GM18507 (cell line): ENCODE results near the gene PRXL2B.

Source experiments
- DNase-seq: peaks from one replicate; pipeline ENCODE4 v3.0.0; 2011; ENCODE audit warnings: low read depth; ENCODE audit not compliant: insufficient read length; ENCODE audit errors: extremely low spot score
- FAIRE-seq: peaks from 2 replicates; lab custom pipeline; 2011; peaks lifted over from hg19 to GRCh38; lab: Jason Lieb, UNC

Gene PRXL2B

DNA sequence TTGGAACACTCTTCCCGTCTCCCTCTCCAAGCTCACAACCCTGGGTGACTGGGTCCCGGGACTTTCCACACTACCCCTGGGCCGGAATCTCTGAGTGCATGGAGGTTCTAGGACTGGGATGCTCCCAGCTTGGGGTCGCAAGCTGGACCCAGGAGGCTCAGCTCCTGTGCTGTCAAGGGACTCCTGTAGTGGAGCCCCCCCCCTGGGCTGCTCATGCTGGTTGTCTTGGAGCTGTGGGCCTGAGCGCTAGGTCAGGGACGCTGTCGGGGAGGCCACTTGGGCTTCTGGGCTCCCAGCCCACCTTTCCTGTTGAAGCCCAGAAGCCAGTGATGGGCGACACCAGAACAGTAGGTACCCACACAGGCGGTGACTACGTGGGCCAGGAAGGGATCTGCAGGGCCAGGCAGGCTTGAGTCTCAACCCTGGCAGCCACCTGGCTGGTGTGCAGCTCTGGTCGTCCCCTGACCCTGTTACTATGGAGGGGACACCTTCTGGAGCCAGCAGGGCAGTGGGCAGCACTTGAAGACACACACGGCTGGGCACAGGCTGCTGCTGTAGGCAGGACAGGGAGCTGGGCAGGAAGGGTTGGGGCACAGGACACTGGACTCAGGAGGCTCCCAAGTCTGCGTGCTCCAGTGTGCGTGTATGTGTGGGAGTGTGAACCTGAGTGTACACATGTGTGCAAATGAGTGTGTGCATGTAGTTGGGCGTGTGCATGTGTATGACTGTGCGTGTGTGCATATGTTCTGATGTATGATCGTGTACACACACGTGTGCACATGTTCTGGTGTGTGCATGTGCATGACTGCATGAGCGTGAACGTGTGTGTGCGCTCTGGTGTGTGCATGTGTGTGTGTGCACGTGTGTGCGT, 43.3 kb downstream of the PRXL2B start:
- FAIRE-seq (no peak), DNase-seq (no peak)

DNA sequence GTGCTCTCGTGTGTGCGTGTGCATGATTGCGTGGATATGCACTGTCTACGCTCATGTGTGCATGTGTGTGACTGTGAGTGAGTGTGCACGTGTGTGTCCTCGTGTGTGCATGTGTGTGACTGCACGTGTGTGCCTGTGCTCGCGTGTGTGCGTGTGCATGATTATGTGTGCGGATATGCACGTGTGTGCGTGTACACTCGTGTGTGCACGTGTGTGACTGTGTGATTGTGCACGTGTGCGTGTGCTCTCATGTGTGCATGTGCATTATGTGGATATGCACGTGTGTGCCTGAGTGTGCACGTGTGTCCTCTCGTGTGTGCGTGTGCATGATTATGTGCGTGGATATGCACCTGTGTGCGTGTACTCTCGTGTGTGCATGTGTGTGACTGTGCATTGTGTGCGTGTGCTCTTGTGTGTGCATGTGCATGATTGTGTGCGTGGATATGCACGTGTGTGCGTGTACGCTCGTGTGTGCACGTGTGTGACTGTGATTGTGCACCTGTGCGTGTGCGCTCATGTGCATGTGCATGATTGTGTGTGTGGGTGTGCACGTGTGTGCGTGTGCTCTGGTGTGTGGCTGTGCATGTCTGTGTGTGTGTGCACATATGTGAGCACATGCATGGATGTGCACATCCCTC, 44.0 kb downstream of the PRXL2B start:
- DNase-seq = no peak
- FAIRE-seq = no peak

DNA sequence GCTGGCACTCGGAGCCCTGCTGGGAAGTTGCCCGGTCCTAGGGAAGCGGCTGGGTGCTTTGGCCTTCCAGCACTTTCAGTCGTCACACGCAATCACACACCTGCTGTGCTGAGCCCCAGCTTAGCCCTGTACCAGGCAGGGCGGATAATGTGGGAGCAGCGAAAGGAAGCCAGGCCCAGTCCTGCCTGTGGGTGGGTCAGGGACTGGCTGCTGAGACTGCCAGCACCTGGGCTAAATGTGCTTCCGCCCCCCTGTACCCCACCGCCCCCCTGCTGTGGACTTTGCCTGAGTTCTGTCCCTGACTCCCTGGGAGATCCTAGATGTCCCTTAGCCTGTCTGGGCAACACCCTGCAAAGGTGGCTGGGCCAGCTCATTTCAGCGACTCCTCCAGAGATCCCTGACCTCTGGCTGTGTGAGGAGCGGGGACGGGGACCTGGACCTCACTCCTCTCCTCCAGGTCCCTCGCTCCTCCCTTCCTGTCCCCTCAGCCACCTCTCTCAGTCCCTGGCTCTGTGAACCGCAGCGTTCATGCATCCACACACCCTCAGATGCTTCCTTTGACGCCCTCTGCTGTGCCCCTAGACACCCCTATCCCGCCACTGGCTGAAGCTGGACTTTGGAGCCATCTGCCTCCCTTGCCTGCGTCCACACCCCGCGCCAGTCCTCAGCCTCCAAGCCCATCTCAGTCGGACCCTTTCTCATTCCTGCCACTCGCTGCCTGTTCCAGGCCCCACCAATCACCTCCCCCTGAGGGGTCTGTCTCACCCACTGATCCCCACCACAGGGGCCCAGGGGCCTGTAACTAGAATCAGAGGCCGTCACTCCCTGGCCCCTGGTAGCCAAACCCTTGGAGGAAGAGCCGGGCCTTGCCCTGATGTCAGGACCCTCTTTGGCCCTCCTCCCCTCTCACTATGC, 44.8 kb downstream of the PRXL2B start:
- no peak for FAIRE-seq
- no peak for DNase-seq

DNA sequence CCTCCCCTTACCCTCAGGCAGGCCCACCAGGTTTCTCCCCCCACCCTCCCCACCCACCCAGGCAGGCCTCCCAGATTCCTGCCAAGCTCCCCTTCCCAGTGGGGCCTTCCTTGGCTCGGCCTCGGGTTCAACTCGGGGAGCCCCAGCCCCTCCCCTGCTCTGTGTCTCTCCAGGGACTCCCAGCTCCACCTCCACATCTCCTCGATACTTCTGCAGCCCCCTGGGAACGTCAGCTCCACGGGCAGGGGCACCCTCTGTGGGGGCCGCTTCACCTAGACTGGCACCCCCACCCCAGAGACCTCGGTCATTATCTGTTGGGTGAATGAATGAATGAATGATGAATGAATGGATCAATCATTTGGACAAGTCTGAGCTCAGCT, 45.5 kb downstream of the PRXL2B start:
- no peak for DNase-seq
- no peak for FAIRE-seq

DNA sequence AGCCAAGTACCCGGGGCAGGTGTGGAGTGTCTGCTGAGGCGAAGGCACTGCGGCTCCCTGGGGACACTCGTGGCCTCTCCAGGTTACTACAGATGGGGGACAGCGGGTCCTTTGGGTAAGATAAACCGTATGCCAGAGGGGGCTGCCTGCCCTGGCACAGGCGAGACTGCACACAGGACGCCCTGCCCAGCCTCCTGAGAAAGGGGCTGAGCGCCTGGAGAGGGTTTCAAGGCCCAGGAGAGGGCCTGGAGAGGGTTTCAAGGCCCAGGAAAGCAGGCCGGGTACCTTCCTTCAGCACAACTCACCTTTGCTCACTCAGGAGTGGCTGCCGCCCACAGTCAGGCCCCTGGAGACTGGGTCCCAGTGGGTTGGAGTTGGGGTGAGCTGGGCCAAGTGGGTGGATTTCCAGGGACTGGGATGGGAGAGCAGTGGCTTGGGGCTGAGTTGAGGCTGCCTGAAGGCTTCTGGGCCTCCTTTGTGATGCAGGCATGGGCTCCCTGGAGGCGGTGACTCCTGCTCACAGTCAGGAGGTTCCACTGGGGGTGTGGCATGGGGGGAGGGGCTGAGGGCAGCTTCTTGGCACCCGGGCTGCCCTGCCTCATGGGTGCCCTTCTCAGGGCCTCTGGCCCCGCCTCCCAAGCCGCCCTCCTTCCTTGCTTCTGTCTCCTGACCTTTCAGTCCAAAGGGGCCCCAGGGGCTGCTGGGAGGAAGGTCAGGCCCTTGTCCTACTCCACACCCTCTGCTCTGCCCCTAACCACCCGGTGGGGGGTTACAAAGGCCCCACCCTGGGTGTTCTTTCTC, 46.2 kb downstream of the PRXL2B start, which contains the start of gene MMEL1:
Gene MMEL1 (minus strand): TSS at position 456 of the 801 bp plus-strand sequence. CDS start 3,532 bp downstream, outside the sequence.
- DNase-seq = no peak
- FAIRE-seq = no peak

DNA sequence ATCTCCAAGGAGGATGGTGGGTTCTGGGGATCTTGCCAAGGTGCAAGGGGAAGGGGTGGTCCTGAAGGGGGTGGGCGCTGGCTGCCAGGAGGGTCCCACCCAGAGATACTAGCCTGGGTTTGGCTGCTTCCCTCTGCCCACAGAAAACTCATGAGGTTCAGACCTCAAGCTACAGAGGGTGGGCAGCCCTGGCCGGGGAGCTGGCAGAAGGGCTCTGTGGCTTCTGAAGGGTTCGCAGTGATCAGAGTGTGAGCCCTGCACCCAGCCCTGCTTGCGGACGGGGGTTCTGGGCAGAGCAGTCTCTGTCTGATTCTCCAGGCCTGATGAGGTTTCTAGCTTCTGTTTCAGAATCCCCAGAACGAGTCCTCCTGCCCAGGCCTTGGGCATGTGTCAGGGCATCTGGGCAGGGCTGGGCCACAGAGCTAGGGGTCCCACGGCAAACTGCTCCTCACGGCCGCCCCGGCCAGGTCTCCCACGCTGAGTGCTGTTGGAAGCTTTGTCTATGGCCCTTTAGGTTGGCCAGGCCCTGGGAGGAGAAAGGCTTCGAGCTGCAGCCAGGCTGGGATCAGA, 46.9 kb downstream of the PRXL2B start:
- DNase-seq (no peak), FAIRE-seq (no peak)

DNA sequence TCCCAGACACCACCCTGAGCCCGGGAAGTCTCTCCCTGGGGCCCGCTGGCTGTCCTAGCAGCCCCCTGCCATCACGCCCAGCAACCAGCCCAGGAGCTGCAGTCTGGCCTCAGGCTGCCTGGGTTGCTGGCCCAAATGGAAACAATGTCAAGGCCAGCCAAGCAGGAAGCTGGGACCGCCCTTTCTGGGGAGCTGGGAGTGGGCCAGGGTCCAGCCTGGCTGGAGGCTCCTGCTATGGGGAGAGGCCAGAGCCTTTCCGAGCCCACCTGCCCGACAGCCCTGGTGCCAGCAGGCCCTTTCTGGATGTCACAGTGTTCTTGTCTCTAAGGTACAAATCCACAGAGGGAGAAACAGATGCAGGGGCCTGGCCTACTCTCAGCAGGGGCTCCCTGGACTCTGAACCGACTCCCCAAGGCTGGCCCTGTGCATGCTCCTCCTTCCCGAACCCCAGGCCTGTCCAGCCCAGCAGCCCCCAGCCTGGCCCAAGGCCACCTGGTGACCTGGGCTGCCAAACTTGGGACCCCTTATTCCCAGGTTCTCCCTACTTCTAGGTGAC, 47.4 kb downstream of the PRXL2B start:
- FAIRE-seq (no peak), DNase-seq (no peak)

DNA sequence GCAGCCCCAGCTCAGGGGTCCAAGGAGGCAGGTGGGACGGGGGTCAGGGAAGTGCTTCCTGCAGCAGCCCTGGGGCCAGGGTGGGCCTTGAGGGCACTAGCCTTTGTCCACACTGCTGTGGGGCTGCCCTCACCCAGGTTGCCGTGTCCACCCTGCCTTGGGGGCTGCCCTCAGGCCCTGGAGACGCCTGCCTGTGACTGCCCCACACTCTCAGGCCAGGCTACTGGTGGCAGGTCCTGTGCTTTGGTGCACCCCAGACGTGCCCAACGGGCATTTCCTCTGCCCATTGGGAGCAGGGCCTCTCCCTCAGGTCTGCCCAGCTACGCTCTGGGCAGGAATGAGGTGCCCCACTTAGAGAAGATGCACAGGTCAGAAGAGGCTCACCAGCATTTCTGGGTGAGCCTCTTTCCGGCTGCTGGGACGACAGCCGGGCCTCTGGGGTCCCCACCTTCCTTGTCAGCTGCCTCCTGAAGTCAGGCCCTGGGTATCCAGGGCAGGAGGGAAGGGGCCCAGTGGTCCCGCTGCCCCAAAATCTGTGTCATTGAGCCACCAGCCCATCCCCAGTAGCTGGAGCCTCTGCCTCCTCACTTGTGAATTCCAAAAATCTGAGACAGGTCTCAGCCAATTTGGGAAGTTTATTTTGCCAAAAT, 48.9 kb downstream of the PRXL2B start:
- no peak for DNase-seq
- FAIRE-seq = no peak

DNA sequence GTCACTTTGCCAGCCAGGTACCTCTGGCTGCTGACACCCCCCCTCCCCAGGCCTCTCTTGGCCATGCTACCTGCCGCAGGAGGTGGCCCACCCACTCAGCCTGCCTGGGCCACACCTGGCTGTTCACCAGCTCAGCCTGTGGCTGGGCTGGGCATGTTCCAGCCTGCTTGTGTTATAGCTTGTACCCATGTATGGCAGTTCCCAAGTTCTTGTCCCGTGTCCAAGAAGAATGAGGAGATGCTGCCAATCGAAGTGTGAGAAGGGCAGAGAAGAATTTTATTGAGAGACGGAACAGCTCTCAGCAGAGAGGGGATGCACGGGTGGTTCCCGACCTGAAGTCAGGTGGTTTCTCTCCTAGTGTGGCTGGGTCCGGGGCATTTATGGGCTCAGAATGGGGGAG, 50.2 kb downstream of the PRXL2B start:
- FAIRE-seq (no peak), DNase-seq (no peak)

DNA sequence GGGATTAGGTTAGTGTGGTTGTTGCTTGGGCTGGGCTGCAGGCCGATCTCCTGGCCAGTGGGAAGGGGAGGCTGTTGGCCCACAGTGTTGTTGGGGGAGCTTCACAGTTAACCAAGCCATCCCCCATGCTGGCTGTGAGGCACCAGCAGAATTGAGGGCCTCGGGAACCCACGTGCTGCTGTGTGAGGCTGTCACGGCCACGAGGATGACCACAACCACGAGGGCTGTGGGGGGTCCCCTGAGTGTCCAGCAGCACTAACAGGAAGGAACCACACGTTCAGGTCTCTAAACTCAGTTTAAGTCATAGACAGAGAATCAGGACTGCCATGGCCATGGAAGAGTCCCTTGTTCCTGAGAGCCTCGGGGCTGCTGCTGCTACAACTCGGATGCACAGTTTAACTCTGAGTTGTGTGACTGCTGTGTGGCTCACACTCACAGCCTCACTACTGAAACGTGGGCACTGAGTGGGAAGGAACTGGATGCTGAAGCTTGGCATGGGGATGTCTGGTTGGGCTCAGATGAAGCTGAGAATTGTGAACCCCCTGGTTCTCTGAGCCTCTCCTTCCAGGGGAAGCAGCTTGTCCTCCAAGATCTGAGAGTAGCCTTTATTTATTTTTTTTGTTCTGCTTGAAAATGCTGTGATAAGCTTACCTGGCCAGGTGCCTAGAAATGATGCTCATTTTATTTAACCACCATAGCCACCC, 51.0 kb downstream of the PRXL2B start:
- FAIRE-seq (no peak), DNase-seq (no peak)

DNA sequence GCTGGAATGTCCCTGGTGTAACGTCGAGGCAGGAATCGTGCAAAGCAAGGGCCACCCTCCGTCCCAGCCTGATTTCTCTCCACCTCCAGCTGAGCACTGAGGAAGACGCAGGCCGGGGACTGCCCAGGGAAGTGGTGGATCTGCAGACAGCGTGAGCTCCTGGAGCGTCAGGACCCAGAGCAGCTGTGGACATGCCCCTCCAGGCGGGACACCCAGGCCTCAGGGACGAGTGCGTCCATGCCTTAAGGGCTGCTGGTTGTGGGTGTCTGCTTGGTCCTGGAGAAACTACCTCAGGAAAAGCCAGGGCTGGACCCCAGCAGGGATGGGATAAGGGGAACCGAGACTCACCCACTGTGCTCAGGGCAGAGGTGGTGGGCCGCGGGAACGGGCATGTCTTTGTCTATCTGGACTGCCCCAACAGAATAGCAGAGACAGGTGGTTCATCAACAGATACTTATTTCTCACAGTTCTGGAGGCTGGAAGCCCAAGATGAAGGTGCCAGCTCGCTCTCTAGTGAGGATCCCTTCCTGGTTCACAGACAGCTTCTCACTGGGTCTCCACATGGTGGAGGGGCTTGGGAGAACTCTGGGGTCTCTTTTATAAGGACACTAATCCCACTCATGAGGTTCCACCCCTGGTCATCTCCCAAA, 52.0 kb downstream of the PRXL2B start:
- FAIRE-seq = no peak
- DNase-seq = no peak

DNA sequence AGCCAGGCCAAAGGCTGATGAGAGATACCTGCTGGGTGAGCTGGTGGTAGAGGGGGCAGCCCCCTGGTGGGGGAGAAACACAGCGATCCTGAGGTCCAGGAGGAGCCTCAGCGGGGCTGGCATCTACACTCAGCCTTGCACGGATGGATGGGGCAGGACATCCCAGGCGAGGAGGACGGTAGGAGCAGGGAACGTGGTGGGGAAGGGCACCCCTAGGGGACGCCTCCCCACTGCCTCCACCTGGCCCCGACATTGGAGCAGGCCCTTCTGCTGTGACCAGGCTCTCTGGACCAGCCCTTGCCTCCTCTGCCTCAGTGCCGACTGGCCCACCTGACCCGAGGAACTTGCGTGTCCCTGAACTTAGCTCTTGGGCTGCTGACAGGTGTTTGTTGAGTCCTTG, 52.6 kb downstream of the PRXL2B start:
- DNase-seq (no peak), FAIRE-seq (no peak)

DNA sequence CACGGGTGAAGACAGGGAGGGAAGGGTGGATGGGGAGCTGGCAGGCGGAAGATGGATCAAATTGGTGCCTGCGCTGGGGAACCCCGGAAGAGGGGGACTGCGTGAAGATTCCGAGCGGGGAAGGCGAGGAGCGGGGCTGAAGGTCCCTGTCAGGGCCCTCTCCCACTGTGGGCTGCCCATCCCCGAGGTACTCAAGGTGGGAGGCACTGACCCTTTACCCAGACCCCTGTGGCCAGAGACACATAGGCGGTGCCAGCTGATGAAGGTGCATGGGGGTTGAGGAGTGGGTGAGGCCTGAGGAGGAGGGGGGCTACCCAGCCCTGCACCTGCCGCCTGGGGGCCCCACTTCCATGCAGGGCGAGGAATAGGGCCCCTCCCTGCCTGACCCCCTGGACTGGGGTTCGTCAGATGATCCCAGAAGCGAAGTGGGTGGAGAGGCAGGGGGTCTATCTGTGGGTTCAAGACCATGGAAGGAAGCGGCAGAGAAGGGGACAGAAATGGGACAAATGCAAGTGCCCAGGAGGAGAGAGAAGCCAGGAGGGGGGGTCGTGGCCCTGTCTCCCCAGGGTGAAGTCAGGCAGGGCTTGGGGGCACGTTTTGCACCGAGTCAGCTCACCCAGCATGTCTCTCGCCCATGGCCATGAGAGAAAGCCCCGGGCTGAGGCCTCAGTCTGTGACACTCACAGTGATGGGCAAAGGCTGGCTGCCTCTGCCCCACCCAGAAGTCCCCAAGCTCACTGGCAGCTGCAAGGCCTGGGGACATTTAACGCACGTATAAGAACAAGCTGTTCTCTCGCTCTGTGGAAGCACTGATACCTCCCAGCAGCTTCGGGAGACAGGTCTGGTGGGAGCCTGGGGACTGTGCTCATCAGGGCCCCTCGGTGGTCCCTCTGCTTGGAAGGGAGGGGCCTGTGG, 53.3 kb downstream of the PRXL2B start:
- DNase-seq = no peak

DNA sequence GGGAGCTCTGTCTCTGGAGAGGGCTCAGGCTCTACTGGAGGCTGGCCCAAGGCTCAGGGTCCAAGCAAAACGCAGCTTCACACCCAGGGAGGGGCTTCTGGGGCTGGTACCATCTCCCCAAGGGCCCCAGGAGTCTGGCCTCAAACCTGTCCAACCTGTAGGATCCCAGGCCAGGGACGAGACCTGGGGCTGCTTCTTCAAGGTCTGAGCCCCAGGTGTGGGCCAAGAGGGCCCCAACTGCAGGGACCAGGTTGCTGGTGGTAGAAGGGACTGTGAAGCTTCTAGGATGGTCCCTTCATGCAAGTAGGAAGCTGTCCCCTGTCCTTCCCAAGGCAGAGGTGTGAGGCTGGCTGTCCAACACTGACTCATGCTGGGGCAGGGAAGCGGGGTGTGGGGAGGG, 54.0 kb downstream of the PRXL2B start:
- DNase-seq = no peak

More for the DNA sequence above, 53.3 kb downstream of the PRXL2B start:
- no peak for FAIRE-seq

More for the DNA sequence above, 54.0 kb downstream of the PRXL2B start:
- FAIRE-seq = no peak
